LNCaP clone FGC (cell line): ENCODE measurements around the gene TRPC4AP.
"Not testable (repeated sequence)": the region's sequence is repeated elsewhere in the genome, so short reads cannot be mapped to it uniquely, and the experiment has no call there.

Experiments used
- DNase-seq: peaks from one replicate; pipeline ENCODE4 v3.0.0-alpha.2; 2011; ENCODE audit warnings: low read depth
- H3K4me3 ChIP-seq: 2 replicates; pipeline ENCODE4 v1.5.1; 2011; ENCODE audit warnings: mild to moderate bottlenecking, low read depth, low read length, control low read depth
- CTCF ChIP-seq: IDR thresholded peaks from 2 replicates; pipeline ENCODE4 v1.5.1; 2012; ENCODE audit warnings: mild to moderate bottlenecking; ENCODE audit not compliant: control insufficient read depth, insufficient read depth; ENCODE audit errors: extremely low read depth

The TRPC4AP gene

DNA sequence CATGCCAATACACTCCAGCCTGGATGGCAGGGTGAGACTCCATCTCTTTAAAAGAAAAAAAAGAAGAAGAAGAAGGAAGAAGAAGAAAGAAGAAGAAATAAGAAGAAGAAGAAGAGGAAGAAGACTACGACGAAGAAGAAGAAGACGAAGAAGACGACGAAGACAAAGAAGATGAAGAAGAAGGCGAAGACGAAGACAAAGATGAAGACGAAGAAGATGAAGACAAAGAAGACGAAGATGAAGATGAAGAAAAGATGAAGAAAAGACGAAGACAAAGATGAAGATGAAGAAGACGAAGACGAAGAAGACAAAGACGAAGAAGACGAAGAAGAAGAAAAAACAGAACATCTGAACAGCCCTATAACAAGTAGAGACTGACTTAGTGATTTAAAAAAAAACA is 33.0 kb downstream of the TRPC4AP start:
- DNase-seq, result no peak
- no peak overlapping the region for H3K4me3 ChIP-seq
- no peak for TF ChIP-seq CTCF

DNA sequence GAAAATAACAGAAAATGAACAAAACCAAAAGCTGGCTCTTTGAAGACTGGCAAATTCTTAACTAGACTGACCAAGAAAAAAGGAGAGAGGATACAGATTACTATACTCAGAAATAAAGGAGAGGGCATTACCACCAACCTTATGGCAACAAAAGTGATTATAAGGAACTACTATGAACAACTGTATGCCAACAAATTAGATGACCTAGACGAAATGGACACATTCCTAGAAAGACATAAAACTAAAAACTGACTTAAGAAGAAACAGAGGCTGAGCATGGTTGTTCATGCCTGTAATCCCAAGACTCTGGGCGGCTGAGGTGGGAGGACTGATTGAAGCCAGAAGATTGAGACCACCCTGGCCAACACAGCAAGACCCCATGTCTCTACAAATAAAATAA is 33.5 kb downstream of the TRPC4AP start:
- no peak overlapping the region for H3K4me3 ChIP-seq
- DNase-seq, result no peak
- no peak for TF ChIP-seq CTCF

- H3K4me3 ChIP-seq, result no peak overlapping the region
- no peak for DNase-seq
- no peak for TF ChIP-seq CTCF
Measured at GRCh38 chr20:35055445-35056276, 36.9 kb downstream of the TRPC4AP start.

- TF ChIP-seq CTCF, result no peak
- no peak overlapping the region for H3K4me3 ChIP-seq
- DNase-seq, result no peak
Measured at GRCh38 chr20:35054814-35055213, 37.8 kb downstream of the TRPC4AP start.

GRCh38 chr20:35052616-35053015 is 40.0 kb downstream of the TRPC4AP start:
- not testable (repeated sequence) for H3K4me3 ChIP-seq, DNase-seq

GRCh38 chr20:35049776-35050352 is 42.7 kb downstream of the TRPC4AP start:
- TF ChIP-seq CTCF, result peak; percentile 34
- peak; percentile 65 for DNase-seq
- H3K4me3 ChIP-seq, result no peak overlapping the region

DNA sequence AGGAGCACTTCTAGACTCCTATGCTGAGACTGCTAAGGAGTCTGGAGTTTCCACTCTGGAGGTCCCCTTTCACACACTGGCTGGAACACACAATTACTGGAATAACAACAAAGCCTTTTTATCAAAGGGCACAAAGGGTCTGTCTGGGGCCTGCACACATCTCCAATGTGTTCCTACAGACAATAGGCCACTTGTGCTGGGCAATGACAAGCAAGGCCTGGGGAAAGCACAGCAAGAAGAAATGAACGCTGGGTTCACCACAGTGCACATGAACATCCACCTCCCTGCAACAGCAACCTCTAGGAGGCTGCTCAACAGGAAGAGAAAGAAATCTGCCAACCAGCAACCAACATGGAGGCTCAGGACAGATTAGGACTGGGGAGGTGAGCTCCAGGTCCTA is 43.9 kb downstream of the TRPC4AP start:
- no peak for TF ChIP-seq CTCF
- H3K4me3 ChIP-seq, result no peak overlapping the region
- no peak for DNase-seq
